ENCODE data around the gene TRAF1.

The TRAF1 gene

GRCh38 chr9:120942186-120943001 is 15.8 kb upstream of the TRAF1 start:
- in situ Hi-C loops (cut with MboI; ENCODE audit: low pct_unique_long_range_greater_than_20kb, low sequenced_read_pairs, unreplicated experiment): loop anchor here (25.0 kb wide), 1 partner anchor 180 kb away; no protein-coding TSS in a partner anchor
- DNase-seq (ENCODE audit: low spot score): no peak
- no peak for TF ChIP-seq CTCF (IDR thresholded peaks at IDR 0.05; ENCODE audit: extremely low read depth, insufficient read depth, missing control alignments)

GRCh38 chr9:120941046-120941770 is 14.6 kb upstream of the TRAF1 start:
- TF ChIP-seq CTCF (IDR thresholded peaks at IDR 0.05; ENCODE audit: extremely low read depth, insufficient read depth, missing control alignments): no peak
- in situ Hi-C loops (cut with MboI; ENCODE audit: low pct_unique_long_range_greater_than_20kb, low sequenced_read_pairs, unreplicated experiment): loop anchor here (25.0 kb wide), 1 partner anchor 179 kb away; no protein-coding TSS in a partner anchor
- DNase-seq (ENCODE audit: low spot score): no peak

GRCh38 chr9:120940573-120940972 is 14.0 kb upstream of the TRAF1 start:
- in situ Hi-C loops (cut with MboI; ENCODE audit: low pct_unique_long_range_greater_than_20kb, low sequenced_read_pairs, unreplicated experiment): loop anchor here (25.0 kb wide), 1 partner anchor 178 kb away; no protein-coding TSS in a partner anchor
- TF ChIP-seq CTCF (IDR thresholded peaks at IDR 0.05; ENCODE audit: extremely low read depth, insufficient read depth, missing control alignments): no peak

GRCh38 chr9:120938851-120939250 is 12.3 kb upstream of the TRAF1 start:
- in situ Hi-C loops (cut with MboI; ENCODE audit: low pct_unique_long_range_greater_than_20kb, low sequenced_read_pairs, unreplicated experiment): loop anchor here (25.0 kb wide), 1 partner anchor 177 kb away; no protein-coding TSS in a partner anchor

More at GRCh38 chr9:120940573-120940972, 14.0 kb upstream of the TRAF1 start:
- DNase-seq (ENCODE audit: low spot score): no peak

GRCh38 chr9:120937596-120937995 is 11.0 kb upstream of the TRAF1 start:
- TF ChIP-seq CTCF (IDR thresholded peaks at IDR 0.05; ENCODE audit: extremely low read depth, insufficient read depth, missing control alignments): no peak
- no peak for DNase-seq (ENCODE audit: low spot score)
- in situ Hi-C loops (cut with MboI; ENCODE audit: low pct_unique_long_range_greater_than_20kb, low sequenced_read_pairs, unreplicated experiment): loop anchor here (25.0 kb wide), 1 partner anchor 175 kb away; no protein-coding TSS in a partner anchor

More at GRCh38 chr9:120938851-120939250, 12.3 kb upstream of the TRAF1 start:
- TF ChIP-seq CTCF (IDR thresholded peaks at IDR 0.05; ENCODE audit: extremely low read depth, insufficient read depth, missing control alignments): no peak
- no peak for DNase-seq (ENCODE audit: low spot score)

GRCh38 chr9:120937127-120937526 is 10.5 kb upstream of the TRAF1 start:
- TF ChIP-seq CTCF (IDR thresholded peaks at IDR 0.05; ENCODE audit: extremely low read depth, insufficient read depth, missing control alignments): no peak
- no peak for DNase-seq (ENCODE audit: low spot score)
- in situ Hi-C loops (cut with MboI; ENCODE audit: low pct_unique_long_range_greater_than_20kb, low sequenced_read_pairs, unreplicated experiment): loop anchor here (25.0 kb wide), 1 partner anchor 175 kb away; no protein-coding TSS in a partner anchor

All from GM13977 (cell line).